Sigmoid colon (tissue), 4 donors: ENCODE measurements around the gene ADAMTS19.

ENCODE experiments used
- EP300 ChIP-seq, 4 donors: sonication (generic); formaldehyde crosslinking; IDR thresholded peaks; one replicate each; pipeline ENCODE4 v1.6.1; 2017; ENCODE audit warnings: antibody characterized with exemption in 4 of 4
- POLR2AphosphoS5 ChIP-seq, 4 donors: sonication (generic); formaldehyde crosslinking; IDR thresholded peaks; one replicate each; pipeline ENCODE4 v1.6.1; 2017; ENCODE audit warnings: antibody characterized with exemption in 4 of 4
- TF ChIP-seq, protein P1 (sequence below), 4 experiments: fragments of 450-650 bp in 3 of 4; fragments of 200-600 bp in 1 of 4; IDR thresholded peaks; one replicate each; pipeline ENCODE4 v1.5.1; 2016 to 2019; ENCODE audit warnings: antibody characterized with exemption in 4 of 4, mild to moderate bottlenecking in 3 of 4, moderate library complexity in 2 of 4

DNA sequence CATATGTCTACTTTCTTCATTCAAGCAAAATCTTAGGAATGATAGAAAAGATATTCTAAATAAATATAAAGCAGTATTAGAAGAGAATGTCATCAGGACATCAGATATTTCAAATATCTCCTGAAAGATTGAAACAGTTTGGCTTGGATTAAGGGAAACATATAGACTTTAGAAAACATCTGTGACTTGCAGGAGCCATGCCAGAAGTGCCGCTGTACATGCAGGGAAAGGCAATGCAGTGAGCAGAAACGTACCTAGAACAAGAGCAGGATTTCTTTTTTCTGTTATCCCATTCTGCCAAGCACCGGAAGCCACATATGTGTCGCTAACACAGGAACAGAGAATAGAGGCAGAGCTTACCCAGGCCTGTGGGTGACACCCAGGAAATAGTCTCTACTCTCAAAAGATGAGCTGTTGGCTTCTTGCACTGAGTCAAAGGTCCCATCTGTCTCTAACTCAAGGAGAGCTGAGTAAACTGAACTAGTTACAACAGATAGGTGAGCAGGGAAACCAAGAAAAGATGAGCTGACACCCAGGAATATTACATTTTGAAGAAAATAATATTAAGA is 5.8 kb downstream of the ADAMTS19 start:
- no peak for TF ChIP-seq EP300 (IDR thresholded peaks at IDR 0.05)
- TF ChIP-seq, protein P1, sequence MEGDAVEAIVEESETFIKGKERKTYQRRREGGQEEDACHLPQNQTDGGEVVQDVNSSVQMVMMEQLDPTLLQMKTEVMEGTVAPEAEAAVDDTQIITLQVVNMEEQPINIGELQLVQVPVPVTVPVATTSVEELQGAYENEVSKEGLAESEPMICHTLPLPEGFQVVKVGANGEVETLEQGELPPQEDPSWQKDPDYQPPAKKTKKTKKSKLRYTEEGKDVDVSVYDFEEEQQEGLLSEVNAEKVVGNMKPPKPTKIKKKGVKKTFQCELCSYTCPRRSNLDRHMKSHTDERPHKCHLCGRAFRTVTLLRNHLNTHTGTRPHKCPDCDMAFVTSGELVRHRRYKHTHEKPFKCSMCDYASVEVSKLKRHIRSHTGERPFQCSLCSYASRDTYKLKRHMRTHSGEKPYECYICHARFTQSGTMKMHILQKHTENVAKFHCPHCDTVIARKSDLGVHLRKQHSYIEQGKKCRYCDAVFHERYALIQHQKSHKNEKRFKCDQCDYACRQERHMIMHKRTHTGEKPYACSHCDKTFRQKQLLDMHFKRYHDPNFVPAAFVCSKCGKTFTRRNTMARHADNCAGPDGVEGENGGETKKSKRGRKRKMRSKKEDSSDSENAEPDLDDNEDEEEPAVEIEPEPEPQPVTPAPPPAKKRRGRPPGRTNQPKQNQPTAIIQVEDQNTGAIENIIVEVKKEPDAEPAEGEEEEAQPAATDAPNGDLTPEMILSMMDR (IDR thresholded peaks at IDR 0.05) = no peak
- no peak for TF ChIP-seq POLR2AphosphoS5 (IDR thresholded peaks at IDR 0.05)
